ENCODE measurements around the gene DPP6.

DNA sequence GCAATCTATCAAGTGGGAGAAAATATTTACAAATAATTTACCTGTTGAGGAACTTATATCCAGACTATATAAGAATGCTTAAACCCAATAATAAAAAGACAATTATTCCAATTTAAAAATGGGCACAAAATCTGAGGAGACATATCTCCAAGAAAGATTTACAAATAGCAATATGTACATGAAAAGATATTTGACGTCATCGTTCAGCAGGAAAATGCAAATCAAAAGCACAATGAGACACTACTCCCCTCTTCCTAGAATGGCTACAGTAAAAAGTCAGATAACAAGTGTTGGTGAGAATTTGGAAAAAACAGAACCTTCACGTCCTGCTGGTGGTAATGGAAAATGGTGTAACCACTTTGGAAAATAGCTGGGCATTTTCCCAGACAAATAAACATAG, 457.0 kb downstream of the DPP6 start:
- TF ChIP-seq CTCF (conservative IDR thresholded peaks at IDR 0.05; ENCODE audit: low read depth, low read length), result no peak
- TF ChIP-seq EZH2 (IDR thresholded peaks at IDR 0.05; ENCODE audit: low read length, unreplicated experiment), result no peak
- TF ChIP-seq EZH2phosphoT487 (IDR thresholded peaks at IDR 0.05; ENCODE audit: borderline replicate concordance, low read length), result no peak
